Activated T-helper 17 cell treated with anti-CD3 and anti-CD28 coated beads, Interleukin-2, amount 50 U/mL, for 72 hours (primary cell): ENCODE data around the gene MAPK12. TPM values are rescaled to one million over a fixed set of nuclear protein-coding genes. Genes with fewer than 3 reads are reported as not detected.

ENCODE experiments used
- ATAC-seq: fragments of 150-1000 bp; cut with Tn5 transposase; replicated peaks from 2 replicates; pipeline ENCODE4 v1.10.0; 2021; ENCODE audit warnings: mild to moderate bottlenecking, moderate library complexity
- H3K27ac Mint-ChIP-seq: one replicate; pipeline ENCODE4 v1.8.0; 2022; ENCODE audit warnings: mixed read lengths
- H3K27me3 Mint-ChIP-seq: one replicate; pipeline ENCODE4 v1.8.0; 2022; ENCODE audit warnings: mixed read lengths
- H3K36me3 Mint-ChIP-seq: one replicate; pipeline ENCODE4 v1.8.0; 2022; ENCODE audit warnings: low read depth, mild to moderate bottlenecking, mixed read lengths
- H3K4me1 Mint-ChIP-seq: one replicate; pipeline ENCODE4 v1.8.0; 2022; ENCODE audit warnings: mixed read lengths
- H3K4me3 Mint-ChIP-seq: one replicate; pipeline ENCODE4 v1.8.0; 2022; ENCODE audit warnings: mild to moderate bottlenecking, mixed read lengths
- H3K9me3 Mint-ChIP-seq: one replicate; pipeline ENCODE4 v1.8.0; 2022; ENCODE audit warnings: mixed read lengths
- total RNA-seq, 2 donors: library from RNA; stranded (reverse); gene quantifications; one replicate each; pipeline ENCODE4 v1.2.3, GENCODE V29; 2022

The MAPK12 gene
- total RNA-seq, 2 donors from 2014 or later = 5.0 to 14.8 TPM

DNA sequence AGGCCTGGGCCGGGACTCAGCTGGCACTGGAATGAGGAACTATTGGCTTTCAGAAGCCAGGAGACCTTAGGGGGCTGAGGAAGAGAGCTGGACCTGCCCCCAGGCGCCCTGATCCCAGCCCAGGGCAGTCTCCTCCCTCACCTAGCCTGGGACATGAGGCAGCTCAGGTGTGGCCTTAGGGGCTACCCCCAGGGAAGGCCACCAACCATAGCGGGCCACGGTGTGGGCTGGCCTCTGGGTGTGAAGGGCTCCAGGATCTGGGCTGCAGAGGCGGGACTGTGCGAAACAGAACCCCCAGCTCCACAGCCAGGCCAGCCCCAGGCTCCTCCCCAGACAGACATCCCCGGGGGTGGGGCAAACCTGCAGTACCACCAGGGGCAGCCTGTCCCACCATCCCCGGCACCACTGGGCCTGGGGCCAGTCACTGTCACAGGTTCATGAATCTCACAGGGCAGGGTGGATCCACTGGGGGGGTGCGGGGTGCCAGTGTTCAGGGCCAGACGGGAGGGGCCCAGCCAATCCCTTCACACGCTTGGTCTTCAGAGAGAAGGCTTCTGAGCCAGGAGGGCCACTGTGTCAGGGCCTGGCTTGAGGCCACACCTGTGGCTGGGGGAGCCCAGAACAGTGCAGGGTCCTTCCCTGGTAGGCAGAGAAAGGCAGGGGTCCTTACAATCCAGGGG lies 42.5 kb upstream of the MAPK12 start:
- Mint-ChIP-seq H3K27ac (no peak overlapping the region), H3K4me1 (peaks cover 5% of the 10 kb centered on the region), H3K4me3 (no peak overlapping the region), H3K9me3 (no peaks in the 10 kb centered on the region), H3K36me3 (no peaks in the 10 kb centered on the region), H3K27me3 (peaks cover 6% of the 10 kb centered on the region)
- no peak for ATAC-seq

DNA sequence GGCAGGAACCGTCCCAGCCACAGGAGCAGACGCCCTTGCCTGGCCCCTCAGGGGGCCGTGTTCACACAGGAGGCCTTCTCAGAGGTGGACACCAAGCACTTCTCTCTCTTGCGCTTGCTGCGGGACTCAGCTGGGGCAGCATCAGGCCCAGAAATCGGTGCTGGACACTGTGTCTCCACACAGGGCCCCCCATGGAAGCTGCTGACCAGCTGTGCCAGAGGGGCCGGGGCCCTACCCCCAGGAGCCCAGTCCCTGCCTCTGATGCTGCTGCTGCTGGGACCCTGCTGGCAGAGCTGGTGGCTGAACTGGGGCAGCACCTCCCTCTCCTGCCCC lies 42.0 kb upstream of the MAPK12 start:
- no peak for ATAC-seq

DNA sequence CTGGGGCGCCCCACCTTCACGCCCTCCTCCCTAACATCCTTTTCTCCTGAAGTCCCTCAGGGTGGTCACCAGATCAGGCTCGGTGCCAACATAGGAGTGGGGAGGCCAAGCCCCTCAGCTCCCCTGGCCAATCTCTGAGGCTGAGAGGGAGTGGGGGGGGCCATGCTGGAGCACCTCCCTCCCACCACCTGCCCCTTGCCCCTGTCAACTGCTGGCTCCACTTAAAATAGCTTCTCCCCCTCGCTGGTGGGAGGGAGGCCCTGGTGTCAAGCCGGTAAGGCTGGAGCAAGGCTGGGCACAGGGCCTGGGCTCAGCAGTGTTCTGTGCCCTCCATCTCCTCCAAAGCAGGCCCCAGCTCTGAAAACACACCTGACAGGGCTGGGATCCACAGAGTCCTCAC lies 41.1 kb upstream of the MAPK12 start:
- Mint-ChIP-seq H3K27ac (no peak overlapping the region), H3K36me3 (no peaks in the 10 kb centered on the region), H3K4me3 (no peak overlapping the region), H3K27me3 (peaks cover 8% of the 10 kb centered on the region), H3K9me3 (no peaks in the 10 kb centered on the region), H3K4me1 (peaks cover 5% of the 10 kb centered on the region)
- no peak for ATAC-seq

More for the DNA sequence above, 42.0 kb upstream of the MAPK12 start:
- Mint-ChIP-seq H3K9me3 (no peaks in the 10 kb centered on the region), H3K27ac (no peak overlapping the region), H3K4me3 (no peak overlapping the region), H3K36me3 (no peaks in the 10 kb centered on the region), H3K4me1 (peaks cover 5% of the 10 kb centered on the region), H3K27me3 (peaks cover 6% of the 10 kb centered on the region)

DNA sequence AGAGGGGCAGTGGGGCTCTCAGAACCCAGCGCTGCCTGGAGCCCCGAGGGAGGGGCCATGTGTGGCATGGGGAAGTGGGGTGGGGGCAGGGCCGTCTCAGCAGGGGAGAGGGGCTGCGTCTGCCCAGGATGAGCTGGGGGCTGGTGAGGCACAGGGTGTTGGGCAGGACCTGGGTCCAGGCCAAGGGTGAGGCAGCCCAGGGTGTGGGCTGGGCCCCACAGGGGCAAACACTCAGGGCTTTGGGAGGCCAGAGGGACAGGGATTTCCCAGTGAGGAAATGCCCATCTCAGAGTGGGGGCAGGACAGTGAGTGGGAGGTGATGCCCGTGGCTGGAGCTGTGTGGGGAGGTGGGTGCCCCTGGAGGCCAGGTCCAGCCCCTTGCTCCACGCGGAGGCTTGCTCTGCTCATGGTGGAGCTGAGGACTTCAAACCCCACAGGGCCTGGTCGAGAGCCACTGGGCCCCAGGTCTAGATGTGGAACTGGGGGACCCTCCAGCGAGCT lies 40.6 kb upstream of the MAPK12 start:
- H3K4me3 Mint-ChIP-seq = no peak overlapping the region

DNA sequence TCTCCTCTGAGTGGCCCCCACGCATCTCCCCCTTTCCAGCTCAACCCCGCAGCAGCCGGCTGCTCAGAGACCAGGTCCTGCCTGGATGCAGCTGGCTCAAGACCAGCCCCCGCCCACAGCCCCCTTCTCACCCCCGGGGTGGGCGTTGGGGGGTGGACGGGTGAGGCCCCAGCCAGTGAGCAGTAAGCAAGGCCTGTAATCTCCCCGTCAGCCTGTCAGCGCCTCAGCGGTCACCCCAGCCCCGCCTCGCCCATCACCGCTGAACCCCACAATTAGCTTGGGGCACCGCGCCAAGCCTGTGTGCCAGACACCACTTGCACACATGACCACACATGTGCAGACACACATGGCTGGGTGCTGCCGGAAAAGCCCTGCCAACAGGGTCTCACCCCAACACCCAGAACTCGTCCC lies 40.1 kb upstream of the MAPK12 start:
- Mint-ChIP-seq H3K4me1 (peaks cover 5% of the 10 kb centered on the region), H3K9me3 (no peaks in the 10 kb centered on the region), H3K27ac (no peak overlapping the region), H3K36me3 (no peaks in the 10 kb centered on the region), H3K4me3 (no peak overlapping the region), H3K27me3 (peaks cover 10% of the 10 kb centered on the region)
- ATAC-seq = no peak

More for the DNA sequence above, 40.6 kb upstream of the MAPK12 start:
- H3K4me1 Mint-ChIP-seq = peaks cover 5% of the 10 kb centered on the region
- no peaks in the 10 kb centered on the region for H3K9me3 Mint-ChIP-seq
- no peak overlapping the region for H3K27ac Mint-ChIP-seq
- H3K36me3 Mint-ChIP-seq = no peaks in the 10 kb centered on the region
- ATAC-seq = no peak
- H3K27me3 Mint-ChIP-seq = peaks cover 10% of the 10 kb centered on the region

DNA sequence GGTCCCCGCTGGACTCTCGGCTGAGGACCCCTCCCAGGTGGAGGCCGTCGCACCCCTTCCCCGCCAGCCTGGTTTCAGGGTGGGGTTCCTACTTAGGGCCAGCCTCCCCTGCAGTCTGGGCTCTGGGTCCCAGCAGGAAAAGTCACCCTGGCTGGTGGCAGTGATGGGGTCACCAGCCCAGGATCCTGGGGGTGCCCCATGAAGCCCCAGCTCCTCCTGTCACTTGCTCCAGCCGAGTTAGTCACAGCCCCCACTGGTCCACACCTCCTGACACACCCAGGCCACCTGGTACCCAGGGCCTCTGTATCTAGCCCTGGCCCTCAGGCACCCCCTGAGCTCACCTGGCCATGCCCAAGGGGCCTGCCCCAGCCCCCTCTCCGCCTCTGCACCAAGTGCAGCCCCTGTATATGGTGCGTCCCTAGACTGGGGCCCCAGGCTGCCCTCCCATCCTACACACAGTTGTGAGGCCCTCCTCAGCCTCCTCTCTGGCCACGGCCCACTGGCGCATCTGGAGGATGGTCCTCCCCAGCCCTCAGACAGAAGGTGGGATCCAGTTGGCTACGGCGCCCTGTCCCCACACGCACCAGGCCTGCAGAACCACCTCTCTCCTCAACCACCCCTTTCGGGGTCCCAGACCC lies 39.3 kb upstream of the MAPK12 start:
- H3K27me3 Mint-ChIP-seq = peaks cover 5% of the 10 kb centered on the region
- no peaks in the 10 kb centered on the region for H3K4me1 Mint-ChIP-seq
- no peaks in the 10 kb centered on the region for H3K9me3 Mint-ChIP-seq
- H3K36me3 Mint-ChIP-seq = no peaks in the 10 kb centered on the region
- no peak for ATAC-seq
- H3K4me3 Mint-ChIP-seq = no peak overlapping the region
- H3K27ac Mint-ChIP-seq = no peak overlapping the region

DNA sequence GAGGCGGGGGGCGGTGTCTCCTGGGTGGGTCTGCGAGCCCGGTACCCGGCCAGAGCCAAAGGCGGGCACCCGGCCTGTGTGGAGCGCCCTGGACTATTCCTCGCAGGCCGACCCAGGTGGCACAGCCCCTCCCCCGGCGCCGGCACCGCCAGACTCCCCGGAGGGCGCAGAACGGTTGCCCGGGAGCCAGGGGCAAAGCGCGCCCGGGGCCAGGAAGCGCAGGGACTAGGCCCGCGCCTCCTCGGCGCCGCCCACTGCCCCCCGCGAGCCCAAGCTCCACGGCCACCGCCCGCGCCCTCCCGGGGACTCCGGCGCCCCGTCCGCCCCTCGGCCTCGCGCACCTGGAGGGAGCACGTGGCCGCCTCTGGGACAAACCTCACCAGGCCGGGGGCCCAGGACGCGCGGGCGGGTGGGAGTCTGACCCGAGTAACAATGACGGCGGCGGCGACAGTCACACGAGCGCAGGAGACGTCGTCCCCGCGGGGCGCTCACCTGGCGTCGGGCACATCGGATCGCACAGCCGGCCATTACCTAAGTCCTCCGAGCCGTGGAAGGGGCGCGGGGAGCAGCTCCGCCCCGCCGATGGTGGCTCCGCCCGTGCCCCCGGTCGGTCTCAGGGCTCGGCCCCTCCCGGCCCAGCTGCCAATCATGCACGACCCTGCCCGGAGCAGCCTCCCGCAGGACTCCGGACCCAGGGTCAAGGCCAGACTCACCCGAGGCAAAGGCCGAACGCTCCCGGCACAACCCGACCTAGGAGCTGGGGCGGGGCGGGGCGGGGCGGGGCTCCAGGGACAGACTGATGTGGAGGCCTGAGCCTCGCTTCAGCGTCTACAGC lies 38.5 kb upstream of the MAPK12 start:
- Mint-ChIP-seq H3K4me1 (no peaks in the 10 kb centered on the region), H3K36me3 (no peaks in the 10 kb centered on the region), H3K27ac (no peak overlapping the region), H3K27me3 (peaks cover 5% of the 10 kb centered on the region), H3K4me3 (no peak overlapping the region), H3K9me3 (no peaks in the 10 kb centered on the region)
- no peak for ATAC-seq

DNA sequence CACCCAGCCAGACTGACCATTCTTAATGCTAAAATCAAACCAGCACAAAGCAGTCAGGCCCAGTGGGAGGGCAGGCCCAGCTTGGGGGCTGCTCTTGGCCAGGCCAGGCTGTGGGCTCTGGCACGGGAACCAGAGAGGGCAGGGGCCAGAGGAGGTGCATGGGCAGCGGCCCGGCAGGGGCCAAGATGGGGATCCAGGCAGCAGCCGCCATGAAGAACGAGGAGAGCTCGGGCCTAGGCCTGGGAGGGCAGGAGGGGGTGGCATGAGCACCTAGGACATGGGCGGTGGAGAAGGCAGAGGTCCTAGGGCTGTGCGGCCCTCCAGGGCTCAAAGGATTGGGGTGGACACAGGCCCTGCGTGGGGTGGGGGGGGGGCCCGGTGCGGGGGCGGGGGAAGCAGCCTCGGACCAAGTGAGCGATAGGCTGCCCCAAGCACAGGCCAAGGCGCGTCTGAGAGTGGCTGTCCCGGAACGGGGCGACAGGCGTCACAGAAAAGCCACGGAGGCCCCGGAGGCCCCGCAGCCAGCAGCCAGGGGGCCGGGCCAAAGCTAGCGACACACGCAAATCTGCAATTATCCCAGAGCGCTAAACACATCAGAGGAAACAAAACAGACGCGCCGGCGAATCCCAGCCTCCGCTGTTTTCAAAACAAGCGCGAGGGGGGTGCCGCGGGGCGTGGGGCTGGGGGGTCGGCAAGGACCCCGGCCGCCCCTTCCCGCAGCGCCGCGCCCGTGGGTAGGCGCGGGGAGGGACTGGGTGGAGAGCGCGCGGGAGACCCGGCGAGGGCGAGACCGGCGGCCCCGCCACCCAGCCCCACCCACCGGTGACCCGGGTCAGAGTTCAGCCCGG lies 37.7 kb upstream of the MAPK12 start:
- no peak for ATAC-seq
- Mint-ChIP-seq H3K27me3 (peaks cover 5% of the 10 kb centered on the region), H3K27ac (no peak overlapping the region), H3K4me1 (no peaks in the 10 kb centered on the region), H3K9me3 (no peaks in the 10 kb centered on the region), H3K36me3 (no peaks in the 10 kb centered on the region), H3K4me3 (no peak overlapping the region)

DNA sequence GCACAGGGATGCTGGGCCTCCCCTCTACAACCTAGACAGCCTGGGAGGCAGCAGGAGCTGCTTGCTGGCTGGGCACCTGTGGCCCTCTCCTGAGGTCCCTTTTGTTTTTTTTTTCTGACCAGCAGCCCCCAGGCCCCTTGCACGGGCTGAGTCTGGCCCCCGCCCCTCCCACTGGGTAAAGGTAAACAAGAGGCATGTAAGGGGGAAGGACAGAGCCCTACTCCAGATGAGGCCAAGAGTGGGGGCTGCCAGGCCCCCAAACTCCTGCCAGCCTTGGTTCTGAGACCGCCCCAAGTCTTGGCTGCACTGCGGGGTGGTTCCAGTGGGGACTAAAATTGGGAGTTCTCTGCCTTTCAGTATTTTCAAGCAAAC lies 36.8 kb upstream of the MAPK12 start:
- H3K4me3 Mint-ChIP-seq = no peak overlapping the region
- H3K27ac Mint-ChIP-seq = no peak overlapping the region
- no peak for ATAC-seq
- H3K9me3 Mint-ChIP-seq = no peaks in the 10 kb centered on the region
- no peaks in the 10 kb centered on the region for H3K4me1 Mint-ChIP-seq
- H3K36me3 Mint-ChIP-seq = no peaks in the 10 kb centered on the region
- peaks cover 5% of the 10 kb centered on the region for H3K27me3 Mint-ChIP-seq

DNA sequence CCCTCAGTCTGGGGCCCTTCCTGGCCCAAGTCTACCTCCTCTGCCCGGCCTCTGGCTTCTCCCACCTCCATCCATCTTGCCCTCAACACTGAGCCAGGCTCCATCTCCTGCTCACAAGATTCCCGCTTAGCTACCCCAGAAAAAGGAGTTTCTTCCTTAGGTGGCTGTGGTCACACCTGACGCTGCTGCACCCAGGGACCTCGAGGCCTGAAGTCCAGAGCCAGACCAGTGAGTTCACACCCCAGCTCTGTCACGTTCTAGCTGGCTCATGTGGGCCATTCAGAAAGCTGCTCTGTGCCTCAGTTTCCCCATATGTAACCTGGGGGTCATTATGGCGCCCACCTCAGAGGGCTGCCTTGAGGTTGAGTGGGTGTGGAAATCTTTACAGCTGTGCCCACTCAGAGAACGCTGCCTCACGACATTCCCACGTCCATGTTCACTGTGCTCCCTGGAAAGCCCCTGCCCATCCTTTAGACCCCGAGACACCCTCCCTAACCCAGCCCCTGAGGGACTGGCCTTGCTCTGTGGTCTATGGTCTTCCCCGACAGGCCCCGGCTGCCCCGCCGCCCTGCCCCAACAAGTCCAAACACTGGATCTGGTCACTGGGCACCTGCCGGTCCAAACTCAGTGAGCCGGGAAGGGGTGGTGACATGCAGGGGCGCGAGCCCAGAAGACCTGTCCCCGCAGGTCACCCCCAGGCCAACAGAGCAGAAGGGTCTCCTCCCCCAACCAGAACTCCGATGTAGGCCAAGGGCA lies 36.2 kb upstream of the MAPK12 start:
- ATAC-seq = no peak
- H3K27ac Mint-ChIP-seq = no peak overlapping the region
- no peaks in the 10 kb centered on the region for H3K9me3 Mint-ChIP-seq
- peaks cover 2% of the 10 kb centered on the region for H3K4me1 Mint-ChIP-seq
- no peaks in the 10 kb centered on the region for H3K36me3 Mint-ChIP-seq
- H3K27me3 Mint-ChIP-seq = peaks cover 8% of the 10 kb centered on the region
- no peak overlapping the region for H3K4me3 Mint-ChIP-seq

DNA sequence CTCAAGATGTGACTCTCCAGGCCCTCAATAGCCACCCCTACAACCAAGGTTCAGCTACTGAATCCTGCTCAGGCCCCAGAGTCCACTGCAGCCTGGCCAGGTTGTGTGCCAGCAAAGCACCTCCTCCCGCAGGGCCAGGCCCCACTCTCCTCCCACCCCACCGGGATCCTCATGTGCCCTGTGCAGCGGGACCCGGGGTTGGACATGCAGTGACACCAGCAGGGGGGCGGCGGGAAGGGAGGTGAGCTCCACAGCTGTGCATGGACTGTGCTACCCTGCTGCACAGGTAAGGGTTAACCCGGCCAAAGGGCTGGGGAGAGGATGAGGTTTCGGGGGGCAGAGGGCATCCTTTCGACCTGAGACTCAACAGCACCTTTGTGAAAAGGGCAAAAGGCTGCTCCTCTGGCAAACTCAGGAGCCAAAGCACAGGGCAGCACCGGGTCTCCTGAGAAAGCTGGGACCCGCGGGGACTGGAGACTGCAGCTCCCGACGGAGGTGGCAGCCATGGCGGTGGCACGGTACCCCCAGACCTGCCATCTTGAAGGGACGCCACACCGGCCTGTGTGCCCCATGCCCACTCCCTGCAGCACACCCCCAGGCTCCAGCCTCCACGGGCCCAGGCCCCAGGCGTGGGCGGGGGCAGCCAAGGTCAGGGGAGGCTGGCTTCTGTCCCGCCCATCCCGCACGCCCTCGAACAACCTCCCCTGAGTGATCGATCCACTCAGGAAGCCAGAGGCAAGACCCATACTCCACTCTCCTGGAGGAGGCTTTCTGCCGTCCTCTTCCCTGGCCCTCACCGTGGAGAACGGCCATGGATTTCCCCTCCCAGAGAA lies 35.4 kb upstream of the MAPK12 start:
- Mint-ChIP-seq H3K9me3 (no peaks in the 10 kb centered on the region), H3K4me1 (peaks cover 3% of the 10 kb centered on the region), H3K4me3 (no peak overlapping the region), H3K27ac (no peak overlapping the region), H3K27me3 (peaks cover 13% of the 10 kb centered on the region), H3K36me3 (no peaks in the 10 kb centered on the region)
- no peak for ATAC-seq

DNA sequence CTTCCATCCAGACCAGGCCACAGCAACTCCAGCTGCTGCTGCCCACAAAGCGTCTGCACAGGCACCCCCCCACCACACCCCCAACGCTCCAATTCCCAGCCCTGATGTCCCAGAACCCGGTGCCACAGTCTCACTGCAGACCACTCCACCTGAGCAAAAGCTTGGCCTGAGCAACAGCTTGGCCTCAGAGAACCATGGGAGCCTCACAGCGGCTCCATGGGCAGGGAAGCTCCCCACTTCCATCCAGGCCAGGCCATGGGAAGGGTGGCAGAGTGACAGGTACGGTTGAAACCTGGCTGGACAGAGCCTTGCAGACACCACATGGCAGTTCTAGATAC lies 32.8 kb upstream of the MAPK12 start:
- no peaks in the 10 kb centered on the region for H3K36me3 Mint-ChIP-seq
- ATAC-seq = no peak
- H3K27me3 Mint-ChIP-seq = peaks cover 18% of the 10 kb centered on the region
- peaks cover 3% of the 10 kb centered on the region for H3K4me1 Mint-ChIP-seq
- H3K4me3 Mint-ChIP-seq = no peak overlapping the region
- no peaks in the 10 kb centered on the region for H3K9me3 Mint-ChIP-seq
- no peak overlapping the region for H3K27ac Mint-ChIP-seq
